T-helper 17 cell (primary cell): Measurements from ENCODE around the gene COL18A1. TPM values are rescaled to one million over a fixed set of nuclear protein-coding genes. Genes with fewer than 3 reads are reported as not detected.

ENCODE experiments used
- ATAC-seq: fragments of 150-1000 bp; cut with Tn5 transposase; 2 replicates; pipeline ENCODE4 v1.10.0; 2021; ENCODE audit warnings: mild to moderate bottlenecking, moderate library complexity
- DNase-seq, 3 donors: peaks; one replicate each; pipeline versions ENCODE4 v3.0.0 to v3.0.0-alpha.2; 2020 to 2021
- H3K9me3 ChIP-seq: one replicate; pipeline ENCODE4 v1.7.0; 2013; ENCODE audit warnings: low read length, mild to moderate bottlenecking; ENCODE audit not compliant: control insufficient read depth, poor library complexity, severe bottlenecking
- H3K27ac Mint-ChIP-seq: one replicate; pipeline ENCODE4 v1.8.0; 2022; ENCODE audit warnings: mild to moderate bottlenecking, moderate library complexity, mixed read lengths
- H3K27me3 Mint-ChIP-seq: one replicate; pipeline ENCODE4 v1.8.0; 2022; ENCODE audit warnings: mixed read lengths
- H3K36me3 Mint-ChIP-seq: one replicate; pipeline ENCODE4 v1.8.0; 2022; ENCODE audit warnings: low read depth, mixed read lengths
- H3K4me1 Mint-ChIP-seq: one replicate; pipeline ENCODE4 v1.8.0; 2022; ENCODE audit warnings: mild to moderate bottlenecking, mixed read lengths
- H3K4me3 Mint-ChIP-seq: one replicate; pipeline ENCODE4 v1.8.0; 2022; ENCODE audit warnings: mild to moderate bottlenecking, moderate library complexity, mixed read lengths
- total RNA-seq, 4 donors: library from RNA in 2 of 4; stranded (reverse) in 2 of 4; gene quantifications; one replicate each; pipeline ENCODE4 v1.2.3 and lab custom pipeline; 2022 to 2026

Gene COL18A1
- total RNA-seq, 2 donors from 2014 or later = 5.4 to 17.1 TPM

GRCh38 chr21:45543710-45544448, 138.9 kb downstream of the COL18A1 start:
- DNase-seq (no peak), ATAC-seq (no peak)
- no peaks in the 10 kb centered on the region for H3K36me3 Mint-ChIP-seq
- H3K9me3 ChIP-seq = no peaks in the 10 kb centered on the region
- no peaks in the 10 kb centered on the region for H3K27me3 Mint-ChIP-seq
- H3K4me3 Mint-ChIP-seq = peak overlapping the region; percentile 28
- H3K4me1 Mint-ChIP-seq = peaks cover 15% of the 10 kb centered on the region
- no peak overlapping the region for H3K27ac Mint-ChIP-seq

GRCh38 chr21:45544449-45545235, 139.7 kb downstream of the COL18A1 start:
- H3K4me3 Mint-ChIP-seq = no peak overlapping the region
- peaks cover 19% of the 10 kb centered on the region for H3K4me1 Mint-ChIP-seq
- no peak for ATAC-seq
- H3K27me3 Mint-ChIP-seq = no peaks in the 10 kb centered on the region
- H3K9me3 ChIP-seq = no peaks in the 10 kb centered on the region
- no peak for DNase-seq
- H3K27ac Mint-ChIP-seq = no peak overlapping the region
- no peaks in the 10 kb centered on the region for H3K36me3 Mint-ChIP-seq

DNA sequence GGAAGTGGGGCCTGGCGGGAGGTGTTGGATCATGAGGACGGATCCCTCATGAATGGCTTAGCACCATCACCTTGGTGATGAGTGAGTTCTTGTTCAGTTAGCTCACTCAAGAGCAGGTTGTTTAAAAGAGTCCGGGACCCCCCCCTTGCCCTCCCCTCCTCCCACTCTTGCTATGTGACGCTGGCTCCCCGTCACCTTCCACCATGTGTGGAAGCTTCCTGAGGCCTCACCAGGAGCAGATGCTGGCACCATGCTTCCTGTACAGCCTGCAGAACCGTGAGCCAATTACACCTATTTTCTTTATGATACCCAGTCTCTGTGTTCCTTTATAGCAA, 140.2 kb downstream of the COL18A1 start:
- Mint-ChIP-seq H3K4me1 (peaks cover 20% of the 10 kb centered on the region), H3K27ac (no peak overlapping the region), H3K4me3 (peak overlapping the region; percentile 28), H3K27me3 (no peaks in the 10 kb centered on the region), H3K36me3 (no peaks in the 10 kb centered on the region)
- ATAC-seq (no peak), DNase-seq (no peak)
- H3K9me3 ChIP-seq = no peaks in the 10 kb centered on the region

GRCh38 chr21:45545691-45546531, 140.9 kb downstream of the COL18A1 start:
- Mint-ChIP-seq H3K27ac (no peak overlapping the region), H3K4me3 (peak overlapping the region; percentile 28), H3K27me3 (no peaks in the 10 kb centered on the region), H3K4me1 (peaks cover 25% of the 10 kb centered on the region), H3K36me3 (no peaks in the 10 kb centered on the region)
- no peaks in the 10 kb centered on the region for H3K9me3 ChIP-seq
- ATAC-seq (no peak), DNase-seq (no peak)

DNA sequence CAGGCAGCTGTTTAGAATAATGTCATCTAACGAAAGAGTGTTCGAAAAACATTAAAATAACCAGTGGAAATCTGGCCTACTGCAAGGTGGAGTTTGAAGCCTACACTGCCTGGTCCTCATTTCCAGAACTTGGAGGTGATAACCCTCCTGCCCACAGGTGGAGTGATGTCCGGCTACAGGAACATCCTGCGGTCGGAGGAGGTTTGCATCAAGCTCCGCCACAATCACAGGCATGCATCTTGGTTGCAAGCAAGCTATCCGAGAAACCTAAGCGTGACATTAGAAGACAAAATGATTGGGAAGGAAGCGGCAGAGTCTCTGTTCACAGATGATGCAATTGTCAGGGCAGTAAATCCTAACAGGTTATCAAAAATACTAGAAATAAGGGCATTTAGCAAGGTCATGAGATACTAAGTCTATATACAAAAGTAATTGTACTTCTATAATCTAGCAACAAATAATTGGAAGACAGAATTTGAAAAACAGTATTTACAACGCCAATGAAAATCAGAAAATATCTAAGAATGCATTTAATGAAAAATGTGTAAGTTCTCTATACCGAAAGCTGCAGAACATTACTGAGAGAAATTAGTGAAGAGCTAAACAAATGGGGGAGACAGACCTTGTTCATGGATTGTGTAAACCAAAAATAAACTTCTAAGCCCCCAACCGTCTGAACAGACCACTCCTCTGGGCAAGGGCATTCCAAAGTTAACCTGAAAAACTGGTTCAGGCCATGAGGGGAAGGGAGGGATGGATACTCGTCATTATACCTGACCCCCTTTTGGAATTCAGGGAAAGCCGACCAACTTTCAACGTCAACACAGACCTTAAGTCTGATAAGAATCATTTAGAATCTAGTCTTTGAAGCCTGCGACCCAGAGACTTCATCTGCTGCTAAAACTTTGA, 141.9 kb downstream of the COL18A1 start:
- H3K4me3 Mint-ChIP-seq = no peak overlapping the region
- no peaks in the 10 kb centered on the region for H3K9me3 ChIP-seq
- H3K4me1 Mint-ChIP-seq = peaks cover 33% of the 10 kb centered on the region
- H3K36me3 Mint-ChIP-seq = no peaks in the 10 kb centered on the region
- H3K27ac Mint-ChIP-seq = no peak overlapping the region
- no peaks in the 10 kb centered on the region for H3K27me3 Mint-ChIP-seq
- no peak for ATAC-seq
- DNase-seq = no peak

DNA sequence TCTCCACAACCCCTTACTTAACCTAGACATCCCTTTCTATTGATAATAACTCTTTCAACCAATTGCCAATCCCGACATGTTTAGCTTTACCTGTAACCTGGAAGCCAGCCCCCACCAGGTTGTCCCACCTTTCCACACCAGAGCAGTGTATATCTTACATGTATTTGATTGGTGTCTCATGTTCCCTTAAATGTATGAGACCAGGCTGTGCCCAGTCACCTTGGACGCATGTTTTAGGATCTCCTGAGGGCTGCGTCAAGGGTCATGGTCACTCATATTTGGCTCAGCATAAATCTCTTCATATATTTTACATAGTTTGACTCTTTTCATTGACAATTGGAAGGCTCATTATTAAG, 142.6 kb downstream of the COL18A1 start:
- H3K4me1 Mint-ChIP-seq = peaks cover 36% of the 10 kb centered on the region
- no peaks in the 10 kb centered on the region for H3K36me3 Mint-ChIP-seq
- ATAC-seq (no peak), DNase-seq (no peak)
- no peak overlapping the region for H3K4me3 Mint-ChIP-seq
- H3K27me3 Mint-ChIP-seq = no peaks in the 10 kb centered on the region
- H3K9me3 ChIP-seq = no peaks in the 10 kb centered on the region
- H3K27ac Mint-ChIP-seq = no peak overlapping the region

- ATAC-seq (no peak), DNase-seq (no peak)
- Mint-ChIP-seq H3K36me3 (no peaks in the 10 kb centered on the region), H3K27ac (peak overlapping the region; percentile 45), H3K27me3 (no peaks in the 10 kb centered on the region), H3K4me3 (peak overlapping the region; percentile 72), H3K4me1 (peaks cover 36% of the 10 kb centered on the region)
- H3K9me3 ChIP-seq = no peaks in the 10 kb centered on the region
Observed at GRCh38 chr21:45548711-45549491, 143.9 kb downstream of the COL18A1 start.

DNA sequence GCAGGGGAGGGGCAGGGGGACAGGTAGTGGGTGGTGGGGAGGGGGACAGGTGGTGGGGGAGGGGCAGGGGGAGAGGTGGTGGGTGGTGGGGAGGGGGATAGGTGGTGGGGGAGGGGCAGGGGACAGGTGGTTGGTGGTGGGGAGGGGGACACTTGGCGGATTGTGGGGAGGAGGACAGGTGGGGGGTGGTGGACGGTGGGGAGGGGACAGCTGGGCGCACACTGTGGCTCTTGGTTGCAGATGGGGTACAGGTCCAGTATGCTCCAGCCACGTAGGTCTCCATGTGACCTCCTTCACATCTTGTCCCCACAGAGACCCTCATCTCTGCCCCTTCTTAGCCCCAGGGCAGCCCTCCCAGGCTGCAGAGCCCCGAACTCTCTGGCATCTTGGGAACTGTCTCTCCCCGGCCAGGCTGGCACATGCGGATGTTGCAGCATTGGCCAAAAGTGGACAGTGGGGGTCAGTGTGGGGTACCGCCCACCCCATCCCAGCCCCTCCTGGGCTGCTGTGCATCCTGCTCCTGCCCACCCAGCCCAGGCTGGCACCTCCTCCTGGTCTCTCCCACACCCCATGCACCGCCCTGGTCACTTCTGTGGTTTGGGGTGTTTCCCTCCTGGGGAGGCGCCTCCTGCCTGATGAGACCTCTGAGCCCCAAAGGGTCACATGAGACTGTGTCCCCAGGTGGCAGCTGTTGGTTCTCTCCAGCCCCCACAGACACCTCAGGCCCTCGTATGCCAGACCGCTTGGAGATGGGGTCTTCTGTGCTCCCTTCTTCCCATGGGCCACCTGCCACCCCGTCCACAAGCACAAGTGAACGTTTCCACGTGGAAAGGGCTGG, 144.9 kb downstream of the COL18A1 start:
- DNase-seq (no peak), ATAC-seq (no peak)

GRCh38 chr21:45550522-45551210, 145.7 kb downstream of the COL18A1 start:
- Mint-ChIP-seq H3K4me1 (peaks cover 39% of the 10 kb centered on the region), H3K4me3 (peak overlapping the region; percentile 91), H3K27ac (peak overlapping the region; percentile 93), H3K27me3 (no peaks in the 10 kb centered on the region), H3K36me3 (no peaks in the 10 kb centered on the region)
- no peak for DNase-seq
- peak; percentile 44 for ATAC-seq
- H3K9me3 ChIP-seq = no peaks in the 10 kb centered on the region

More for the DNA sequence above, 144.9 kb downstream of the COL18A1 start:
- H3K4me1 Mint-ChIP-seq = peaks cover 40% of the 10 kb centered on the region
- H3K4me3 Mint-ChIP-seq = peak overlapping the region; percentile 91
- H3K27me3 Mint-ChIP-seq = no peaks in the 10 kb centered on the region
- H3K36me3 Mint-ChIP-seq = no peaks in the 10 kb centered on the region
- H3K27ac Mint-ChIP-seq = peak overlapping the region; percentile 93
- no peaks in the 10 kb centered on the region for H3K9me3 ChIP-seq

DNA sequence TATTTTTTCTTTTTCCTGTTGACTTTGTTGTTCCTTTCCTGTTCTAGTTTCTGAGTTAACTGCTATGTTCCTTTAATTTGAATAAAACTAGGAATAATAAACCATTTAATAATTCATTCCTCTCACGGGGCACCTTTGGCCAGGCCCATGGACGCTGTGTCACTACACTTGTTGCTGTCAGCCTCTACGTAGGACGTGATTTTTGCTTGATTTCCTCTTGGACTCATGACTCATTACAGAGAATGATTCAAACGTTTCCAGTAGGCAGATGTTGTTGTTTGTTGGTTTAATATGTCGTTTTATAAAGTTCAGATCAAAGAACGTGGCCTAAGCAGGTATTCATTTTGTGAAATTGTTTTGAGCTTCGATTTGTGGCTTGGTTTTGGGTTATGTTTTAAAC, 146.4 kb downstream of the COL18A1 start:
- DNase-seq (no peak), ATAC-seq (peak; percentile 45)
- no peaks in the 10 kb centered on the region for H3K9me3 ChIP-seq
- H3K36me3 Mint-ChIP-seq = no peaks in the 10 kb centered on the region
- peaks cover 39% of the 10 kb centered on the region for H3K4me1 Mint-ChIP-seq
- no peaks in the 10 kb centered on the region for H3K27me3 Mint-ChIP-seq
- peak overlapping the region; percentile 93 for H3K27ac Mint-ChIP-seq
- peak overlapping the region; percentile 91 for H3K4me3 Mint-ChIP-seq
